ENCODE measurements around the gene ESYT1. TPM values are rescaled to one million over a fixed set of nuclear protein-coding genes. Genes with fewer than 3 reads are reported as not detected.

Gene ESYT1
- total and polyA plus RNA-seq, 2 experiments from 2014 or later, result 40.0 to 52.3 TPM

- H3K9me2 ChIP-seq (replicated peaks; ENCODE audit: insufficient read depth), result no peaks in the 10 kb centered on the region
- no peaks in the 10 kb centered on the region for H3K9me3 ChIP-seq (ENCODE audit: low read depth)
- H3K36me3 ChIP-seq (replicated peaks; ENCODE audit: insufficient read depth, low read depth), result no peaks in the 10 kb centered on the region
- no peak overlapping the region for H3K4me2 ChIP-seq
- H3K79me2 ChIP-seq, result peaks cover 38% of the 10 kb centered on the region
- no peaks in the 10 kb centered on the region for H4K20me1 ChIP-seq (ENCODE audit: insufficient read depth, poor library complexity, severe bottlenecking)
- no peak overlapping the region for H2AFZ ChIP-seq
- no peak for TF ChIP-seq EZH2 (IDR thresholded peaks at IDR 0.05; ENCODE audit: borderline replicate concordance)
- TF ChIP-seq, protein P1, sequence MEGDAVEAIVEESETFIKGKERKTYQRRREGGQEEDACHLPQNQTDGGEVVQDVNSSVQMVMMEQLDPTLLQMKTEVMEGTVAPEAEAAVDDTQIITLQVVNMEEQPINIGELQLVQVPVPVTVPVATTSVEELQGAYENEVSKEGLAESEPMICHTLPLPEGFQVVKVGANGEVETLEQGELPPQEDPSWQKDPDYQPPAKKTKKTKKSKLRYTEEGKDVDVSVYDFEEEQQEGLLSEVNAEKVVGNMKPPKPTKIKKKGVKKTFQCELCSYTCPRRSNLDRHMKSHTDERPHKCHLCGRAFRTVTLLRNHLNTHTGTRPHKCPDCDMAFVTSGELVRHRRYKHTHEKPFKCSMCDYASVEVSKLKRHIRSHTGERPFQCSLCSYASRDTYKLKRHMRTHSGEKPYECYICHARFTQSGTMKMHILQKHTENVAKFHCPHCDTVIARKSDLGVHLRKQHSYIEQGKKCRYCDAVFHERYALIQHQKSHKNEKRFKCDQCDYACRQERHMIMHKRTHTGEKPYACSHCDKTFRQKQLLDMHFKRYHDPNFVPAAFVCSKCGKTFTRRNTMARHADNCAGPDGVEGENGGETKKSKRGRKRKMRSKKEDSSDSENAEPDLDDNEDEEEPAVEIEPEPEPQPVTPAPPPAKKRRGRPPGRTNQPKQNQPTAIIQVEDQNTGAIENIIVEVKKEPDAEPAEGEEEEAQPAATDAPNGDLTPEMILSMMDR (IDR thresholded peaks at IDR 0.05; ENCODE audit: poor library complexity), result peak; percentile 7
- no peak for TF ChIP-seq EZH2phosphoT487 (IDR thresholded peaks at IDR 0.05; ENCODE audit: low read depth, severe bottlenecking, unreplicated experiment)
- WGBS (ENCODE audit: low lambda C conversion rate, missing lambda C conversion rate), result 90% methylated on average over 15 of the region's 15 CpGs
- DNase-seq (ENCODE audit: low spot score), result peak; percentile 34
- no peak overlapping the region for H3K4me3 ChIP-seq
- no peak overlapping the region for H3K27ac ChIP-seq
- H3K4me1 ChIP-seq (ENCODE audit: insufficient read depth), result peaks cover 7% of the 10 kb centered on the region
- H3K27me3 ChIP-seq, result no peaks in the 10 kb centered on the region
These were observed 43.0 kb upstream of the ESYT1 start for GRCh38 chr12:56084958-56085543.

GRCh38 chr12:56086096-56086495 lies 42.0 kb upstream of the ESYT1 start:
- Histone ChIP-seq H3K4me2 (no peak overlapping the region), H3K27ac (no peak overlapping the region), H3K27me3 (no peaks in the 10 kb centered on the region), H3K4me3 (no peak overlapping the region), H3K4me1 (ENCODE audit: insufficient read depth) (peaks cover 7% of the 10 kb centered on the region), H3K79me2 (peaks cover 36% of the 10 kb centered on the region), H3K9me2 (replicated peaks; ENCODE audit: insufficient read depth) (no peaks in the 10 kb centered on the region), H3K9me3 (ENCODE audit: low read depth) (no peaks in the 10 kb centered on the region), H3K36me3 (replicated peaks; ENCODE audit: insufficient read depth, low read depth) (no peaks in the 10 kb centered on the region), H4K20me1 (ENCODE audit: insufficient read depth, poor library complexity, severe bottlenecking) (no peaks in the 10 kb centered on the region), H2AFZ (no peak overlapping the region)
- DNase-seq (ENCODE audit: low spot score), result peak; percentile 58
- no peak for TF ChIP-seq EZH2phosphoT487 (IDR thresholded peaks at IDR 0.05; ENCODE audit: low read depth, severe bottlenecking, unreplicated experiment)
- no peak for TF ChIP-seq EZH2 (IDR thresholded peaks at IDR 0.05; ENCODE audit: borderline replicate concordance)
- TF ChIP-seq, protein P1 (IDR thresholded peaks at IDR 0.05; ENCODE audit: poor library complexity), result no peak
- WGBS (ENCODE audit: low lambda C conversion rate, missing lambda C conversion rate), result 87% methylated on average over 3 of the region's 3 CpGs

DNA sequence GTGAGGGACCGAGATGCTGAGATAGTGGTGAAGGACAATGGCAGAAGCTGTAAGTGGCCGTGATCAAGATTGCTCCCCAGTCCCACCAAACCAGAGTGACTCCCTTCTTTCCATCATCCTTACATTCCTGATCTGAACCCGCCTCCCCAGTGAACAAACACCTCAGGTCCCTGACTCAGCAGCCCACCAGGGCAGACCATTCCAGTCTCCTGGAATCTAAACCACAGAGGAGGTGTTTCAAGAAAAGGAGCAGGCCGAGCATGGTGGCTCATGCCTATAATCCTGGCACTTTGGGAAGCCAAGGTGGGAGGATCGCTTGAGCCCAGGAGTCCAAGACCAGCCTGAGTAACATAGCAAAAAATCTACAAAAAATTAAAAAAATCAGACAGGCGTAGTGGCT lies 41.5 kb upstream of the ESYT1 start:
- TF ChIP-seq EZH2 (IDR thresholded peaks at IDR 0.05; ENCODE audit: borderline replicate concordance) (no peak), EZH2phosphoT487 (IDR thresholded peaks at IDR 0.05; ENCODE audit: low read depth, severe bottlenecking, unreplicated experiment) (no peak)
- TF ChIP-seq, protein P1 (IDR thresholded peaks at IDR 0.05; ENCODE audit: poor library complexity), result no peak
- DNase-seq (ENCODE audit: low spot score), result no peak
- Histone ChIP-seq H3K4me3 (no peak overlapping the region), H3K27me3 (no peaks in the 10 kb centered on the region), H4K20me1 (ENCODE audit: insufficient read depth, poor library complexity, severe bottlenecking) (no peaks in the 10 kb centered on the region), H3K27ac (no peak overlapping the region), H3K9me2 (replicated peaks; ENCODE audit: insufficient read depth) (no peaks in the 10 kb centered on the region), H3K9me3 (ENCODE audit: low read depth) (no peaks in the 10 kb centered on the region), H3K4me1 (ENCODE audit: insufficient read depth) (peaks cover 7% of the 10 kb centered on the region), H3K36me3 (replicated peaks; ENCODE audit: insufficient read depth, low read depth) (no peaks in the 10 kb centered on the region), H3K79me2 (peaks cover 33% of the 10 kb centered on the region), H2AFZ (no peak overlapping the region), H3K4me2 (no peak overlapping the region)
- WGBS (ENCODE audit: low lambda C conversion rate, missing lambda C conversion rate), result 86% methylated on average over 6 of the region's 6 CpGs
